ENCODE measurements around the gene SEMA3D. TPM values are rescaled to one million over a fixed set of nuclear protein-coding genes. Genes with fewer than 3 reads are reported as not detected.
A peak's percentile ranks its signal among the peaks of the same experiment; 100 is the strongest.

Gene SEMA3D
- total RNA-seq, 1 experiment from 2014 or later: 0.61 TPM

DNA sequence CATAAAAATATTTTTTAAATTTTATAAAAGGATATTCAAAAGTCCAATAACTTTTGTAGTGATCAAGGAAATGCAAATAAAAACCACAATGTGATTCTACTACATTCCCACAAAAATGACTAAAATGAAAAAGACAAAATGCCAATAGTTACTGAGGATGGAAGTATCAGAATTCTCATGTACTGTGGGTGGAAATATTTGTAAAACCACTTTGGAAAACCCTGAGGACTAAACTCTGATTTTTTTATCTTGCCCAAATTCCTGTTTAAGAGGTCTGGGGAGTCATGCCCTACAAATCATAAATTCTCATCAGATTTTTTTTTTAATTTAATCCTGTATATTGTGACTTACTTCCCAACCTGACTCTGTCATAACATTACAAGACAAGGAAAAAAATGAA lies 9.8 kb upstream of the SEMA3D start:
- Mint-ChIP-seq H3K4me1 (ENCODE audit: low read depth, unreplicated experiment) (no peaks in the 10 kb centered on the region), H3K27me3 (ENCODE audit: insufficient read depth, unreplicated experiment) (no peaks in the 10 kb centered on the region), H3K4me3 (ENCODE audit: unreplicated experiment) (no peak overlapping the region), H3K9me3 (ENCODE audit: unreplicated experiment) (peaks cover 21% of the 10 kb centered on the region), H3K27ac (ENCODE audit: unreplicated experiment) (no peak overlapping the region), H3K36me3 (ENCODE audit: insufficient read depth, unreplicated experiment) (no peaks in the 10 kb centered on the region)
- Histone ChIP-seq H3K36me3 (ENCODE audit: control insufficient read depth, insufficient read depth, low read length) (no peaks in the 10 kb centered on the region), H3K4me1 (no peaks in the 10 kb centered on the region), H3K27me3 (replicated peaks; ENCODE audit: control insufficient read depth, insufficient read depth, low read length) (no peaks in the 10 kb centered on the region), H3K9me3 (peaks cover 3% of the 10 kb centered on the region; the same call in 1 of the 2 replicates), H3K4me3 (ENCODE audit: low read depth, low read length) (no peak overlapping the region)
- TF ChIP-seq, protein P1, sequence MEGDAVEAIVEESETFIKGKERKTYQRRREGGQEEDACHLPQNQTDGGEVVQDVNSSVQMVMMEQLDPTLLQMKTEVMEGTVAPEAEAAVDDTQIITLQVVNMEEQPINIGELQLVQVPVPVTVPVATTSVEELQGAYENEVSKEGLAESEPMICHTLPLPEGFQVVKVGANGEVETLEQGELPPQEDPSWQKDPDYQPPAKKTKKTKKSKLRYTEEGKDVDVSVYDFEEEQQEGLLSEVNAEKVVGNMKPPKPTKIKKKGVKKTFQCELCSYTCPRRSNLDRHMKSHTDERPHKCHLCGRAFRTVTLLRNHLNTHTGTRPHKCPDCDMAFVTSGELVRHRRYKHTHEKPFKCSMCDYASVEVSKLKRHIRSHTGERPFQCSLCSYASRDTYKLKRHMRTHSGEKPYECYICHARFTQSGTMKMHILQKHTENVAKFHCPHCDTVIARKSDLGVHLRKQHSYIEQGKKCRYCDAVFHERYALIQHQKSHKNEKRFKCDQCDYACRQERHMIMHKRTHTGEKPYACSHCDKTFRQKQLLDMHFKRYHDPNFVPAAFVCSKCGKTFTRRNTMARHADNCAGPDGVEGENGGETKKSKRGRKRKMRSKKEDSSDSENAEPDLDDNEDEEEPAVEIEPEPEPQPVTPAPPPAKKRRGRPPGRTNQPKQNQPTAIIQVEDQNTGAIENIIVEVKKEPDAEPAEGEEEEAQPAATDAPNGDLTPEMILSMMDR (IDR thresholded peaks at IDR 0.05; ENCODE audit: insufficient read depth in 1 of 2, low read depth in 1 of 2, low read length in 1 of 2, severe bottlenecking in 1 of 2, unreplicated experiment in 1 of 2): no peak
- intact Hi-C loops (cut with micrococcal nuclease; ENCODE audit: unreplicated experiment): loop anchor here (10.0 kb wide), 1 partner anchor 358 kb away; no protein-coding TSS in a partner anchor
- BruUV-seq (replicated peaks): no TSS peak
- CTCF ChIA-PET: no interaction called here
- DNase-seq: no peak
- POLR2A ChIA-PET: no interaction called here

GRCh38 chr7:85191383-85191782 lies 4.5 kb upstream of the SEMA3D start:
- H3K4me3 Mint-ChIP-seq (ENCODE audit: unreplicated experiment): no peak overlapping the region
- intact Hi-C loops (cut with micrococcal nuclease; ENCODE audit: unreplicated experiment): loop anchor here (1.0 to 10.0 kb wide), 2 partner anchors 150 to 363 kb away; no protein-coding TSS in a partner anchor
- Histone ChIP-seq H3K9me3 (no peaks in the 10 kb centered on the region), H3K4me1 (no peaks in the 10 kb centered on the region), H3K4me3 (ENCODE audit: low read depth, low read length) (no peak overlapping the region), H3K36me3 (ENCODE audit: control insufficient read depth, insufficient read depth, low read length) (no peaks in the 10 kb centered on the region), H3K27me3 (replicated peaks; ENCODE audit: control insufficient read depth, insufficient read depth, low read length) (no peaks in the 10 kb centered on the region)
- no peak for DNase-seq
- no TSS peak for BruUV-seq (replicated peaks)
- POLR2A ChIA-PET: no interaction called here
- H3K4me1 Mint-ChIP-seq (ENCODE audit: low read depth, unreplicated experiment): no peaks in the 10 kb centered on the region
- H3K36me3 Mint-ChIP-seq (ENCODE audit: insufficient read depth, unreplicated experiment): no peaks in the 10 kb centered on the region
- CTCF ChIA-PET: no interaction called here
- H3K9me3 Mint-ChIP-seq (ENCODE audit: unreplicated experiment): no peaks in the 10 kb centered on the region
- TF ChIP-seq, protein P1 (IDR thresholded peaks at IDR 0.05; ENCODE audit: insufficient read depth in 1 of 2, low read depth in 1 of 2, low read length in 1 of 2, severe bottlenecking in 1 of 2, unreplicated experiment in 1 of 2): no peak
- H3K27ac Mint-ChIP-seq (ENCODE audit: unreplicated experiment): no peak overlapping the region
- no peaks in the 10 kb centered on the region for H3K27me3 Mint-ChIP-seq (ENCODE audit: insufficient read depth, unreplicated experiment)

- H3K4me1 Mint-ChIP-seq (ENCODE audit: low read depth, unreplicated experiment): no peaks in the 10 kb centered on the region
- peak overlapping the region; percentile 64 for H3K4me3 Mint-ChIP-seq (ENCODE audit: unreplicated experiment)
- no peak for DNase-seq
- Histone ChIP-seq H3K36me3 (ENCODE audit: control insufficient read depth, insufficient read depth, low read length) (no peaks in the 10 kb centered on the region), H3K9me3 (peaks cover 4% of the 10 kb centered on the region; the same call in 1 of the 2 replicates), H3K27me3 (replicated peaks; ENCODE audit: control insufficient read depth, insufficient read depth, low read length) (no peaks in the 10 kb centered on the region), H3K4me1 (no peaks in the 10 kb centered on the region), H3K4me3 (ENCODE audit: low read depth, low read length) (no peak overlapping the region)
- TF ChIP-seq, protein P1 (IDR thresholded peaks at IDR 0.05; ENCODE audit: insufficient read depth in 1 of 2, low read depth in 1 of 2, low read length in 1 of 2, severe bottlenecking in 1 of 2, unreplicated experiment in 1 of 2): no peak
- no peak overlapping the region for H3K27ac Mint-ChIP-seq (ENCODE audit: unreplicated experiment)
- ChIA-PET CTCF (no interaction called here), POLR2A (no interaction called here)
- no TSS peak for BruUV-seq (replicated peaks)
- intact Hi-C loops (cut with micrococcal nuclease; ENCODE audit: unreplicated experiment): loop anchor here (5.0 kb wide), 1 partner anchor 276 kb away; no protein-coding TSS in a partner anchor
- no peaks in the 10 kb centered on the region for H3K36me3 Mint-ChIP-seq (ENCODE audit: insufficient read depth, unreplicated experiment)
- H3K27me3 Mint-ChIP-seq (ENCODE audit: insufficient read depth, unreplicated experiment): no peaks in the 10 kb centered on the region
- peaks cover 2% of the 10 kb centered on the region for H3K9me3 Mint-ChIP-seq (ENCODE audit: unreplicated experiment)
Observed at GRCh38 chr7:85186083-85186520, 754 bp downstream of the SEMA3D start.

All from Caco-2 (cell line).